HG03469 (cell line): Measurements from ENCODE around the gene TSC22D1.

Experiments
- ATAC-seq: cut with Tn5 transposase; IDR thresholded peaks from one replicate; pipeline ENCODE4 v1.9.1; 2021; ENCODE audit warnings: mild to moderate bottlenecking, moderate library complexity, moderate number of reproducible peaks; ENCODE audit not compliant: unreplicated experiment

Gene TSC22D1

GRCh38 chr13:44435142-44435918 is 140.8 kb downstream of the TSC22D1 start:
- ATAC-seq, result peak; percentile 36

GRCh38 chr13:44434766-44435141 is 141.4 kb downstream of the TSC22D1 start:
- ATAC-seq, result no peak

- no peak for ATAC-seq
Measured at GRCh38 chr13:44433863-44434765, 142.0 kb downstream of the TSC22D1 start.

- ATAC-seq, result no peak
Measured at GRCh38 chr13:44432650-44433049, 143.5 kb downstream of the TSC22D1 start.

- ATAC-seq, result no peak
Measured at GRCh38 chr13:44431150-44431549, 145.0 kb downstream of the TSC22D1 start.

GRCh38 chr13:44429311-44429710 is 146.8 kb downstream of the TSC22D1 start:
- ATAC-seq, result no peak

GRCh38 chr13:44426461-44426860 is 149.7 kb downstream of the TSC22D1 start:
- no peak for ATAC-seq

- no peak for ATAC-seq
Measured at GRCh38 chr13:44425815-44426078, 150.4 kb downstream of the TSC22D1 start.

- ATAC-seq, result no peak
Measured at GRCh38 chr13:44425041-44425814, 150.9 kb downstream of the TSC22D1 start.

GRCh38 chr13:44423824-44424223 is 152.3 kb downstream of the TSC22D1 start:
- no peak for ATAC-seq

GRCh38 chr13:44422755-44423643 is 153.1 kb downstream of the TSC22D1 start:
- no peak for ATAC-seq

DNA sequence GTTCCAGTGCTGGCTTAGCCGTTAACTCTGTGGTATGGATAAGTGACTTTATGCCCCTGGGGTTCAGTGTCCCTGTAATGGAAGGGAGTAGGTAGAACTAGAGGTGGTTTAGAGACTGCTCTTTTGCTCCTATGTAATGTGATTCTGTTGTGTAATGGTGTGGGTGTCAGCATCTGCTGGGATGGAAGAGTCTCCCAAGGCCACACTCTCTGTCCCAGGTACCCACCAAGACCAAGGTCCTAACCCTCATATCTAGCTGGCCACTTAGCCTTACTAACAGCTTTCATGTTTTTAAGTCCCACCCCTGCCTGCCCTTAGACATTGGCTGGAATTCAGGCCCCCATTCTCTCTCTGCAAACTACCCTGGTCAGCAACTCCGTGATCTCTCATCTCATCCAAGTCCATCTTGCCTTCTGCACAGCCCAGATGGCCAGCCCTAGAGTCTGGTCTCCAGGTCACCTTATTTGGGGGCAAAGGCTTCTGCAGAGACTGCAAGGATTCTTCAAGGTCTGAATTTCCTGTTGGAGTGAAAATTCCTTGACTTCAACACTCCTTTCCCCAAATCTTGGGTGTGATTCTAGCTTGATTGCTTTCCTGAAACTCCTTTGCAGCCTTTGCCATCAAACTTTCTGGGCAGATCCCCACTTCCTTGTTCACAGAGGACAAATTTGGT is 154.1 kb downstream of the TSC22D1 start:
- no peak for ATAC-seq

- ATAC-seq, result no peak
Measured at GRCh38 chr13:44420376-44421220, 155.5 kb downstream of the TSC22D1 start.

- ATAC-seq, result no peak
Measured at GRCh38 chr13:44417876-44418275, 158.3 kb downstream of the TSC22D1 start.

DNA sequence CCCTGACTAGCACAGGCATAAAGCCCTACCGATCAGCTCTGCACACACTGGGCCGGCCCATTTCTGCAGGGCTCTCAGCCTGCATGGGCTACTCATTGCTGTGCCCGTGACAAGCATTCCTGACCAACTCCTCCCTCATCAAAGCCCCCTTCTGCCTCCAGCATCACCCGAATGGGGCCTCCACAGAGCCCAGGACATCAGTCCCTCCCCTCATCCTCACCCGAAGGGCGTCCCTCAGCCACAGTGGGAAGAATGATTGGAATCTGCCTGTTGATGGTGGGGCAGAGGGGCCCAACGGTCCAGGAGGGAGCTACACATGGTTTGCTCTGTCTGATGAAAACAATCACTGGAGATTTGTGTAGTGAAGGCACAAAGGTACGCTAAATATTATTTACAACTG is 158.7 kb downstream of the TSC22D1 start:
- ATAC-seq, result no peak

DNA sequence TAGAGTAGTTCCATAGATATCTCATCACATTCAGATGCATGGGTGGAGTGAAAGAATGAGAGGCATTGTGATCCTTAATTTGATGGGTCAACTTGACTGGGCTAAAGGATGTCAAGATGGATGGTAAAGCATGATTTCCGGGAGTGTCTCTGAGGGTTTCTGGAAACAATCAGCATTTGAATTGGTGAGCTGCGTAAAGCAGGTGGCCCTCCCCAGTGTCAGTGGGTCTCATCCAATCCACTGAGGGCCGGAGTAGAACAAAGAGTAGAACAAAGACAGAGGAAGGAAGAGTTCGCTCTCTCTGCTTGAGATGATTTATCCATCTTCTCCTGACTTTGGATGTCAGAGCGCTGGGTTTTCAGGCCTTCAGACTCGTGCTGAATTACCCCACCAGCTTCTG is 159.4 kb downstream of the TSC22D1 start:
- ATAC-seq, result no peak

- no peak for ATAC-seq
Measured at GRCh38 chr13:44416301-44416700, 159.8 kb downstream of the TSC22D1 start.

DNA sequence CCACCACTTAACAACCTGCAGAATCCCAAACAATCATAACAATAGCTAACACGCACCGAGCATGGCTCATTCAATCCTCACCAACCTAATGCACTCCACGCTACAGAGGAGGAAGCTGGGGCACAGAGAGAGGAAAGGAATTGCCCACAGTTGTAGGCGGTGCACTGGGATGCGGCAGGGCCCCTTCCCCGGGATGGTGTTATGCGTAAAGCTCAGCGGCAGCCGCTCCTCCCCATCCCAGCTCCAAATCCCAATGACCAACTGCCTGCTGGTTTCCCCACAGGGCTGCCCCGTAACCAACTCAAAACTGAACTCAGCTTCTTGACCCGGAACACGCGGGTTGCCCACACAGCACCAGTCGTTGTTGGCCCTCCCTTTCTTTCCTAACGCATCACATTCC is 160.3 kb downstream of the TSC22D1 start:
- ATAC-seq, result no peak

GRCh38 chr13:44414716-44415115 is 161.4 kb downstream of the TSC22D1 start:
- ATAC-seq, result no peak
